Esophagus (tissue), 2 donors: Measurements from ENCODE around the gene GAN. TPM values are rescaled to one million over a fixed set of nuclear protein-coding genes. Genes with fewer than 3 reads are reported as not detected.

Source experiments
- H3K27ac ChIP-seq, 2 donors: one replicate each; pipeline ENCODE4 v1.5.1; 2013; ENCODE audit warnings: low read depth in 2 of 2, mild to moderate bottlenecking in 2 of 2, inconsistent platforms in 1 of 2, low read length in 1 of 2, moderate library complexity in 1 of 2
- H3K27me3 ChIP-seq, 2 donors: one replicate each; pipeline ENCODE4 v1.6.1; 2013; ENCODE audit warnings: low read length in 2 of 2, control low read depth in 1 of 2, mild to moderate bottlenecking in 1 of 2; ENCODE audit not compliant: insufficient read depth in 2 of 2, control insufficient read depth in 1 of 2
- H3K36me3 ChIP-seq, 2 donors: one replicate each; pipeline ENCODE4 v1.6.1; 2013; ENCODE audit warnings: low read length in 1 of 2; ENCODE audit not compliant: control insufficient read depth in 2 of 2, insufficient read depth in 2 of 2
- H3K4me1 ChIP-seq, 2 donors: one replicate each; pipeline ENCODE4 v1.6.1; 2013; ENCODE audit warnings: low read length in 1 of 2; ENCODE audit not compliant: control insufficient read depth in 2 of 2, insufficient read depth in 2 of 2
- H3K4me3 ChIP-seq, 2 donors: one replicate each; pipeline ENCODE4 v1.5.1; 2013; ENCODE audit warnings: low read length in 2 of 2, mild to moderate bottlenecking in 2 of 2, low read depth in 1 of 2, moderate library complexity in 1 of 2
- H3K9me3 ChIP-seq, 2 donors: one replicate each; pipeline ENCODE4 v1.6.1; 2013; ENCODE audit warnings: mild to moderate bottlenecking in 2 of 2, low read depth in 1 of 2, low read length in 1 of 2, moderate library complexity in 1 of 2; ENCODE audit not compliant: control insufficient read depth in 2 of 2, insufficient read depth in 1 of 2
- WGBS, 2 donors: extraction: QIAGEN DNeasy Blood & Tissue Kit; methylation state at CpG; one replicate each; pipeline ENCODE4 v1.1.7; 2013; 5-methylcytosine and 5-hydroxymethylcytosine counted together
- polyA plus RNA-seq, 2 donors: library from polyadenylated mRNA; stranded (reverse); fragments of 200-250 nt; gene quantifications; one replicate each; pipeline ENCODE4 v1.2.3, GENCODE V29; 2013
- donor health status: healthy with polysubstance abuse.
- donor health status: Bipolar disorder and iron deficiency.

The GAN gene
- polyA plus RNA-seq, 2 donors = 2.9 to 6.8 TPM

- Histone ChIP-seq H3K36me3 (no peaks in the 10 kb centered on the region), H3K4me1 (no peaks in the 10 kb centered on the region), H3K9me3 (no peaks in the 10 kb centered on the region), H3K27me3 (no peaks in the 10 kb centered on the region), H3K27ac (no peak overlapping the region), H3K4me3 (no peak overlapping the region)
- WGBS, 2 donors = 53 to 66% methylated on average over 3 of the region's 3 CpGs
Observed at GRCh38 chr16:81429045-81429521, 114.3 kb downstream of the GAN start.

DNA sequence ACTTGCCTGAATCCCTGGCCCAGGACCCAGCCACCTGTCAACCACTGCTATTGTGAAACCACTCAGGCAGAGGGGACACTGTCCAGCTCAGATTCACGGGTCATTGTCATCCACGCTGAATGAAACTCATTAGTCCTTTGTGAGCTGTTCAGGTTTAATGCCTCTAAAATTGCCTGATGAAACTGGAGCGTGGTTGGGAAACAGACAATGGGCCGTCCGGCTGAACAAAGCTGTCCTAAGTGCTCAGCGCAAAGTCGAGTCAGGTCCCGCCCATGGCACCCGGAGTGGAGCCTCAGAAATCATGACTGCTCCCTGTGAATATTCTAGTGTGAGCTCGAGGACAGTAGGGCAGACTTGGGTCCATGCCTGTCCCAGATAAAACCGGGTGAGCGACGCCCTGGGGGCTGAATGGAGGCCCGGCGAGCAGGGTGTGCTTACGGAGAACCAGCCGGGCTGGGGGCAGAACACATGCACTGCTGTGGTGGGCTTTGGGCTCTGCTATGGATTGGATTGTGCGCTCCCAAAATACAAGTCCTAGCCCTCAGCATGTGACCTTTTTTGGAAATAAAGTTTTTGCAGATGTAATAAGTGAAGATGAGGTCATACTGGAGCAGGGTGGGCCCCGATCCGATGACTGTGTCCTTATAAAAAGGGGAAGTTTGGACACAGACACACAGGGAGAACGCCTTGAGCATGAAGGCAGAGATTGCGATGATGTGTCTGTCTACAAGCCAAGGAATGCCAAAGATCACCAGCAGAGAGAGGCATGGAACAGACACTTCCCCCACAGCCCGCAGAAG, 117.0 kb downstream of the GAN start:
- H3K27me3 ChIP-seq = no peaks in the 10 kb centered on the region
- no peak overlapping the region for H3K4me3 ChIP-seq
- H3K4me1 ChIP-seq = no peaks in the 10 kb centered on the region
- H3K36me3 ChIP-seq = no peaks in the 10 kb centered on the region
- no peak overlapping the region for H3K27ac ChIP-seq
- WGBS, 2 donors = 77 to 79% methylated on average over 23 of the region's 23 CpGs
- no peaks in the 10 kb centered on the region for H3K9me3 ChIP-seq

DNA sequence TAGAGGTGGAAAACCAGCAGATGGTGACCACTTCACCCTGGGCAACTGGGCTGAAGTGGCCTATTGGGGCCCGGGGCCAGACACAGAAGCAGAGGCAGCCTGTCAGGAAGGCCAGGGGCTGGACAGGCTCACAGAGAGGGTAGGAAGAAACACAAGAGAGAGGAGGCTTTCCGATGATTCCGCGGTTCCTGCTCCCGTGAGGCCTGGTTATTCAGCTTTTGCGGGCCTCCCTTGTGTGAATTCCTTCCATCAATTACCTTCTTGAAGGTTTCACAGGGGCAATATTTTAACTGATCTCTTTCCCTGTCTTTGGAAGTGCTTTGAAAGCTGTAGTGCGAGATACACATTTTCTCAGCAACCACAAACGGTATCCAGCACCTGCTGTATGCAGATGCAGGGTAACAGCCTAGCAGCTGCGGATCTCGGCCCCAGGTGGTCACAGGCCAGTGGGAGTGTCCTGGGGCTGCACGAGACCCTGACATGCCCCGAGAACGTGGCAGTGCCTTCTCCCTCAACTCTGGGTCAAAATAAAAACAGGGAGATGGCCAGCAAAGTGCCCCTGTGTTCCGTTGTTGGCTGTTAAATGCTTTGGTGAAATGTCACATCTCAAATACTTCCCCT, 118.3 kb downstream of the GAN start:
- no peaks in the 10 kb centered on the region for H3K27me3 ChIP-seq
- H3K27ac ChIP-seq = no peak overlapping the region
- H3K9me3 ChIP-seq = no peaks in the 10 kb centered on the region
- no peaks in the 10 kb centered on the region for H3K36me3 ChIP-seq
- 77 to 86% methylated on average over 14 of the region's 14 CpGs for WGBS, 2 donors
- no peak overlapping the region for H3K4me3 ChIP-seq
- no peaks in the 10 kb centered on the region for H3K4me1 ChIP-seq

- no peaks in the 10 kb centered on the region for H3K9me3 ChIP-seq
- H3K4me3 ChIP-seq = no peak overlapping the region
- 62 to 70% methylated on average over 3 of the region's 3 CpGs for WGBS, 2 donors
- no peaks in the 10 kb centered on the region for H3K36me3 ChIP-seq
- no peaks in the 10 kb centered on the region for H3K4me1 ChIP-seq
- no peaks in the 10 kb centered on the region for H3K27me3 ChIP-seq
- H3K27ac ChIP-seq = no peak overlapping the region
Observed at GRCh38 chr16:81435103-81435502, 120.3 kb downstream of the GAN start.

- Histone ChIP-seq H3K27me3 (no peaks in the 10 kb centered on the region), H3K4me1 (no peaks in the 10 kb centered on the region), H3K27ac (no peak overlapping the region), H3K9me3 (no peaks in the 10 kb centered on the region), H3K4me3 (no peak overlapping the region), H3K36me3 (no peaks in the 10 kb centered on the region)
- WGBS, 2 donors = 92 to 94% methylated on average over 2 of the region's 2 CpGs
Observed at GRCh38 chr16:81435567-81435966, 120.8 kb downstream of the GAN start.

DNA sequence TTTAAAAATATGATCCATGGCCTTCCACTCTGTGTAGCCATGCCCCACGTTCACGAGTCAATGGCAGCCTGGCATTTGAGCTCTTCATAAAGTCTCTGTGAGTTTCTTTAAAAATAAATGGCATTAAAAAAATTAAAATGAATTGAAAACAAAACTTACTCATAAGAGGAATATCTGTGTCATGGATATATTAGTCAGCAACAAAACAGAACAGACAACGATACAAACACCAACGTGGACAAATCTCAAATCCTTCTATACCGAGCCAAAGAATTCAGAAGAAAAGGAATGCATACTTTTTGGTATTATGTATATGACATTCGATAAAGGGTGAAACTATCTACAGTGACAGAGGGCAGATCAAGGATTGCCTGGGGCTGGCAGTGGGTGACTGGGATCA, 121.6 kb downstream of the GAN start:
- Histone ChIP-seq H3K4me1 (peaks cover 0 to 3% of the 10 kb centered on the region in 2 donors), H3K27ac (no peak overlapping the region), H3K27me3 (no peaks in the 10 kb centered on the region), H3K4me3 (no peak overlapping the region), H3K36me3 (no peaks in the 10 kb centered on the region), H3K9me3 (no peaks in the 10 kb centered on the region)
- WGBS, 2 donors = 84 to 88% methylated on average over 6 of the region's 6 CpGs

DNA sequence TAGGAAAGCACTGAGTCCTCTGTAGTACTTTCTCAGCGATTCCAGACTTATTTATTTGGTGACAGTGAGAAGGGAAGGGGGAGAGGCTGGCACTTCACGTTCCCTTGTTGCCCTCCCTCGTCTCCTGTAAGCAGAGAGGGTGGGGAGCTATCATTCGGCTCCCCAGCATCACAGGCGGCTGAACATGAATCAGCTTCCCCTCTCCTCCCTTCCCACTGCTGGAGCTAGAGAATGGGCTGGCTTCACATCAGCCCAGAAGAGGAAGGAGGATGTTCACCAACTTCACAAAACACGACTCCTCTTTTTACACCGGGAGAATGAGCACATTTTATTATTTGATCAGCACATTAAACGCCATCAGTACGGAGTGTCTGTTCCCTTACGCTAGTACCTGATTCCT, 123.1 kb downstream of the GAN start:
- Histone ChIP-seq H3K4me3 (no peak overlapping the region), H3K27ac (no peak overlapping the region), H3K4me1 (peaks cover 0 to 3% of the 10 kb centered on the region in 2 donors), H3K27me3 (no peaks in the 10 kb centered on the region), H3K9me3 (no peaks in the 10 kb centered on the region), H3K36me3 (no peaks in the 10 kb centered on the region)
- WGBS, 2 donors = 56 to 57% methylated on average over 10 of the region's 10 CpGs

Other genes with a start within 250 kb of the GAN start
- under 1 TPM; 0.24 to 0.29 TPM for gene C16orf46, start 237.7 kb upstream of the GAN start, polyA plus RNA-seq
- gene GCSH, start 218.6 kb upstream of the GAN start, polyA plus RNA-seq = 10 to 100 TPM; 14.8 to 19.9 TPM
- gene BCO1, start 76.3 kb upstream of the GAN start, polyA plus RNA-seq = under 1 TPM; 0.16 to 0.41 TPM
- gene CMIP, start 129.8 kb downstream of the GAN start, polyA plus RNA-seq = 10 to 100 TPM; 16.9 to 19.3 TPM